NOMO-1 (cell line): ENCODE data around the gene SERPING1.

Source experiments
- DNase-seq, 2 experiments: peaks; one replicate each; lab custom pipeline; 2025; ENCODE audit not compliant: unreplicated experiment in 2 of 2; lab: John Stamatoyannopoulos, UW

Gene SERPING1

GRCh38 chr11:57596266-57596885, 1.1 kb upstream of the SERPING1 start:
- no peak for DNase-seq

- no peak for DNase-seq
Measured at GRCh38 chr11:57597916-57598830, 688 bp downstream of the SERPING1 start.

GRCh38 chr11:57598831-57599155, 1.3 kb downstream of the SERPING1 start:
- DNase-seq, result no peak

GRCh38 chr11:57599381-57599780, 1.9 kb downstream of the SERPING1 start:
- no peak for DNase-seq

- DNase-seq, result no peak
Measured at GRCh38 chr11:57601297-57601696, 3.8 kb downstream of the SERPING1 start.

GRCh38 chr11:57604296-57605027, 7.0 kb downstream of the SERPING1 start:
- DNase-seq, result no peak

- no peak for DNase-seq
Measured at GRCh38 chr11:57605028-57605420, 7.5 kb downstream of the SERPING1 start.

GRCh38 chr11:57610170-57610569, 12.7 kb downstream of the SERPING1 start:
- no peak for DNase-seq

GRCh38 chr11:57614234-57614772, 16.8 kb downstream of the SERPING1 start:
- no peak for DNase-seq

- no peak for DNase-seq
Measured at GRCh38 chr11:57615308-57615707, 17.8 kb downstream of the SERPING1 start.

GRCh38 chr11:57616595-57616994, 19.1 kb downstream of the SERPING1 start:
- no peak for DNase-seq

- DNase-seq, result no peak
Measured at GRCh38 chr11:57618438-57618837, 21.0 kb downstream of the SERPING1 start.

GRCh38 chr11:57619331-57619730, 21.8 kb downstream of the SERPING1 start:
- DNase-seq, result no peak

- no peak for DNase-seq
Measured at GRCh38 chr11:57620467-57620866, 23.0 kb downstream of the SERPING1 start.

- DNase-seq, result no peak
Measured at GRCh38 chr11:57622263-57622662, 24.8 kb downstream of the SERPING1 start.

GRCh38 chr11:57624864-57625263, 27.4 kb downstream of the SERPING1 start:
- no peak for DNase-seq

- DNase-seq, result no peak
Measured at GRCh38 chr11:57626895-57627294, 29.4 kb downstream of the SERPING1 start.

GRCh38 chr11:57630171-57630570, 32.7 kb downstream of the SERPING1 start:
- no peak for DNase-seq

- DNase-seq, result no peak
Measured at GRCh38 chr11:57632116-57632515, 34.6 kb downstream of the SERPING1 start.

- no peak for DNase-seq
Measured at GRCh38 chr11:57633394-57634070, 36.0 kb downstream of the SERPING1 start.

GRCh38 chr11:57634311-57634710, 36.8 kb downstream of the SERPING1 start:
- DNase-seq, result no peak
